ENCODE measurements around the gene GULP1. TPM values are rescaled to one million over a fixed set of nuclear protein-coding genes. Genes with fewer than 3 reads are reported as not detected.
A peak's percentile ranks its signal among the peaks of the same experiment; 100 is the strongest.

GULP1 gene
- total and polyA plus RNA-seq, 7 donors = 3.5 to 56.1 (median 50.9) TPM

- Histone ChIP-seq H3K27ac (peak overlapping the region in 2 of 4 donors; percentile 46 to 47), H3K27me3 (no peaks in the 10 kb centered on the region), H3K4me3 (no peak overlapping the region), H3K36me3 (peaks cover 0 to 17% (median 3%) of the 10 kb centered on the region in 4 donors), H3K4me1 (peaks cover 0 to 17% (median 13%) of the 10 kb centered on the region in 4 donors), H3K9me3 (no peaks in the 10 kb centered on the region)
- intact Hi-C loops (cut with DNase I) = no loop called here
- TF ChIP-seq CTCF (IDR thresholded peaks at IDR 0.05) = no peak
- DNase-seq = no peak
- 76 to 87% methylated on average over 2 of the region's 2 CpGs for WGBS, 2 donors
Observed at GRCh38 chr2:188382107-188382506, 90.4 kb downstream of the GULP1 start.

- H3K4me1 ChIP-seq = peaks cover 0 to 17% (median 13%) of the 10 kb centered on the region in 4 donors
- WGBS, 2 donors = 65 to 69% methylated on average over 1 of the region's 1 CpG
- TF ChIP-seq EP300 (IDR thresholded peaks at IDR 0.05) = no peak
- TF ChIP-seq POLR2A (IDR thresholded peaks at IDR 0.05) = no peak
- TF ChIP-seq POLR2AphosphoS5 (IDR thresholded peaks at IDR 0.05) = no peak
- TF ChIP-seq CTCF (IDR thresholded peaks at IDR 0.05) = no peak
- intact Hi-C loops (cut with DNase I) = no loop called here
- no peaks in the 10 kb centered on the region for H3K27me3 ChIP-seq
- no peak for DNase-seq
- peaks cover 0 to 17% (median 3%) of the 10 kb centered on the region in 4 donors for H3K36me3 ChIP-seq
- H3K4me3 ChIP-seq = peak overlapping the region in 3 of 4 donors; percentile 7 to 26 (median 20)
- H3K27ac ChIP-seq = peak overlapping the region in 2 of 4 donors; percentile 46 to 47
- H3K9me3 ChIP-seq = no peaks in the 10 kb centered on the region
Observed at GRCh38 chr2:188383158-188383557, 91.5 kb downstream of the GULP1 start.

- TF ChIP-seq POLR2A (IDR thresholded peaks at IDR 0.05) = no peak
- no peak for TF ChIP-seq POLR2AphosphoS5 (IDR thresholded peaks at IDR 0.05)
- no peak for TF ChIP-seq CTCF (IDR thresholded peaks at IDR 0.05)
- TF ChIP-seq EP300 (IDR thresholded peaks at IDR 0.05) = no peak
- Histone ChIP-seq H3K36me3 (peaks cover 0 to 17% (median 3%) of the 10 kb centered on the region in 4 donors), H3K27me3 (no peaks in the 10 kb centered on the region), H3K4me3 (no peak overlapping the region), H3K27ac (no peak overlapping the region), H3K9me3 (no peaks in the 10 kb centered on the region), H3K4me1 (peaks cover 0 to 17% (median 13%) of the 10 kb centered on the region in 4 donors)
- WGBS, 2 donors = 83 to 93% methylated on average over 1 of the region's 1 CpG
- DNase-seq = no peak
- intact Hi-C loops (cut with DNase I) = no loop called here
Observed at GRCh38 chr2:188385857-188386256, 94.2 kb downstream of the GULP1 start.

GRCh38 chr2:188388831-188389230, 97.2 kb downstream of the GULP1 start:
- TF ChIP-seq EP300 (IDR thresholded peaks at IDR 0.05) (no peak), CTCF (IDR thresholded peaks at IDR 0.05) (no peak), POLR2A (IDR thresholded peaks at IDR 0.05) (no peak), POLR2AphosphoS5 (IDR thresholded peaks at IDR 0.05) (no peak)
- H3K27ac ChIP-seq = no peak overlapping the region
- no peaks in the 10 kb centered on the region for H3K4me1 ChIP-seq
- WGBS, 2 donors = 66 to 80% methylated on average over 3 of the region's 3 CpGs
- no peak overlapping the region for H3K4me3 ChIP-seq
- intact Hi-C loops (cut with DNase I) = no loop called here
- DNase-seq = no peak
- H3K36me3 ChIP-seq = peaks cover 0 to 17% (median 3%) of the 10 kb centered on the region in 4 donors
- H3K27me3 ChIP-seq = no peaks in the 10 kb centered on the region
- H3K9me3 ChIP-seq = no peaks in the 10 kb centered on the region

- Histone ChIP-seq H3K9me3 (no peaks in the 10 kb centered on the region), H3K36me3 (no peaks in the 10 kb centered on the region), H3K27me3 (no peaks in the 10 kb centered on the region), H3K27ac (no peak overlapping the region), H3K4me3 (no peak overlapping the region), H3K4me1 (peaks cover 0 to 6% (median 0%) of the 10 kb centered on the region in 4 donors)
- no peak for DNase-seq
- intact Hi-C loops (cut with DNase I) = no loop called here
- TF ChIP-seq POLR2AphosphoS5 (IDR thresholded peaks at IDR 0.05) = no peak
- no peak for TF ChIP-seq EP300 (IDR thresholded peaks at IDR 0.05)
- no peak for TF ChIP-seq POLR2A (IDR thresholded peaks at IDR 0.05)
- TF ChIP-seq CTCF (IDR thresholded peaks at IDR 0.05) = no peak
Observed at GRCh38 chr2:188391354-188391753, 99.7 kb downstream of the GULP1 start.
